Stimulated activated CD4-positive, alpha-beta T cell treated with anti-CD3 and anti-CD28 coated beads, Interleukin-4, amount 100 ng/mL, for 1 hour (primary cell): Measurements from ENCODE around the gene PIGR.

Experiments
- DNase-seq: peaks from one replicate; pipeline ENCODE4 v3.0.0-alpha.2; 2020

The PIGR gene

DNA sequence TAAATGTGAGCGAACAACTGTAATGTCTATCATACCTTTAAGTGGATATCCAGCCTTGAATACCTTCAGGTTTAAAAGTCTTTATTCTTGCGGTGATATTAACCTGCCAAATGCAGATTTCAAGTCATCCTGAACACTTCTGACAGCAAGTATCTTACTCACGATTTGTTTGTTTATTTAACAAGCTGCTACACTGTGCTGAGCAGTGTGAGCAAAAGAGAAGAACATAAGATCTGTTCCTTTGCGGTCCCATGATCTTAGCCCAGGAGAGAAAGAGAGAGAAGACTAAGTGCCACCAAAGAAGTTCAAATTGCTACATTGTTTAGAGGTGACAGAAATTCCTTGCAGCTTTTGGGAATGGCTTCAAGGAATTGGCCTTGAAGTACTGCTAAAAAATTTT lies 58.6 kb downstream of the PIGR start:
- DNase-seq = no peak

DNA sequence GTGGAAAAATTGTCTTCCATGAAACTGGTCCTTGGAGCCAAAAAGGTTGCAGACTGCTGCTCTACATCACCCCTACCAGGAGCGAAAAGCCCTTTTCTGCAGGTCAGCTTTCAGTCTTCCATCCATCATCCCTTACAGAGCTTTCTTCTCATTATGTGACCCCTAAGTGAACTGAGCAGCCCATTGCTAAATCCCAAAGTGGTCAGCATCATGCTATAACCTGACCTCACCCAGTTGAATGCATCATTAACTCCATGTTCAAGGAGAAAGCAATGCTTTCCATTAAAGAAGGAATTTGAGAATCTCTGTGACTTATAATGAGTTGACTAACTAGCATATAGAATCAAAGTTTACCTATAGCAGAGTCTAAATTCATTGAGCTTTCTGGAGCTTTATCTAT lies 59.4 kb downstream of the PIGR start:
- DNase-seq = no peak

- no peak for DNase-seq
These were observed 60.8 kb downstream of the PIGR start for GRCh38 chr1:206885341-206886060.

- DNase-seq = no peak
These were observed 62.4 kb downstream of the PIGR start for GRCh38 chr1:206883876-206884275.

GRCh38 chr1:206883160-206883559 lies 63.1 kb downstream of the PIGR start:
- no peak for DNase-seq

GRCh38 chr1:206882555-206882954 lies 63.7 kb downstream of the PIGR start:
- no peak for DNase-seq

- DNase-seq = no peak
These were observed 66.0 kb downstream of the PIGR start for GRCh38 chr1:206880314-206880713.
